GM23248 (cell line): ENCODE data around the gene VSIG2. TPM values are rescaled to one million over a fixed set of nuclear protein-coding genes. Genes with fewer than 3 reads are reported as not detected.

Experiments used
- DNase-seq: peaks from one replicate; pipeline ENCODE4 v3.0.0-alpha.2; 2015
- H2AFZ ChIP-seq: fragments of 200-600 bp; sonication (generic); 2 replicates; pipeline ENCODE4 v1.6.1; 2016; ENCODE audit warnings: antibody characterized with exemption
- H3F3A ChIP-seq: fragments of 200-600 bp; sonication (generic); 2 replicates; pipeline ENCODE4 v1.6.1; 2016; ENCODE audit warnings: mild to moderate bottlenecking, antibody characterized with exemption, mixed run types; ENCODE audit not compliant: insufficient read depth
- H3K27ac ChIP-seq: fragments of 200-600 bp; sonication (generic); 2 replicates; pipeline ENCODE4 v1.5.1; 2016; ENCODE audit warnings: mild to moderate bottlenecking
- H3K27me3 ChIP-seq: fragments of 200-600 bp; sonication (generic); replicated peaks from 2 replicates; pipeline ENCODE4 v1.6.1; 2016; ENCODE audit warnings: mild to moderate bottlenecking; ENCODE audit not compliant: insufficient read depth
- H3K36me3 ChIP-seq: fragments of 200-600 bp; sonication (generic); 2 replicates; pipeline ENCODE4 v1.6.1; 2016; ENCODE audit warnings: low read depth, mild to moderate bottlenecking
- H3K4me1 ChIP-seq: fragments of 200-600 bp; sonication (generic); 2 replicates; pipeline ENCODE4 v1.6.1; 2016; ENCODE audit warnings: mild to moderate bottlenecking; ENCODE audit not compliant: insufficient read depth
- H3K4me2 ChIP-seq: fragments of 200-600 bp; sonication (generic); one replicate; pipeline ENCODE4 v1.6.1; 2016; ENCODE audit warnings: mild to moderate bottlenecking; ENCODE audit not compliant: unreplicated experiment
- H3K4me3 ChIP-seq: fragments of 200-600 bp; sonication (generic); 2 replicates; pipeline ENCODE4 v1.5.1; 2016; ENCODE audit warnings: mild to moderate bottlenecking
- H3K79me2 ChIP-seq: fragments of 200-600 bp; sonication (generic); 2 replicates; pipeline ENCODE4 v1.6.1; 2016; ENCODE audit warnings: mild to moderate bottlenecking; ENCODE audit not compliant: insufficient read depth
- H3K9ac ChIP-seq: fragments of 200-600 bp; sonication (generic); 2 replicates; pipeline ENCODE4 v1.6.1; 2016; ENCODE audit warnings: mild to moderate bottlenecking
- H3K9me2 ChIP-seq: fragments of 200-600 bp; sonication (generic); 2 replicates; pipeline ENCODE4 v1.6.1; 2016; ENCODE audit warnings: mixed run types, mild to moderate bottlenecking, moderate library complexity; ENCODE audit not compliant: insufficient read depth
- H3K9me3 ChIP-seq: fragments of 200-600 bp; sonication (generic); one replicate; pipeline ENCODE4 v1.6.1; 2017; ENCODE audit warnings: low read depth
- H4K20me1 ChIP-seq: fragments of 200-600 bp; sonication (generic); 2 replicates; pipeline ENCODE4 v1.6.0; 2016; ENCODE audit not compliant: insufficient read depth
- EZH2 ChIP-seq: fragments of 200-600 bp; sonication (generic); IDR thresholded peaks from 2 replicates; pipeline ENCODE4 v1.6.1; 2018; ENCODE audit warnings: antibody characterized with exemption, mild to moderate bottlenecking; ENCODE audit not compliant: insufficient read depth, poor library complexity, severe bottlenecking
- EZH2phosphoT487 ChIP-seq: fragments of 200-600 bp; sonication (generic); IDR thresholded peaks from 2 replicates; pipeline ENCODE4 v1.6.1; 2018; ENCODE audit warnings: antibody characterized with exemption, moderate library complexity, mild to moderate bottlenecking, low read depth; ENCODE audit not compliant: insufficient read depth
- WGBS, 2 experiments: methylation state at CpG; one replicate each; pipeline ENCODE4 v1.1.6; 2015 to 2017; ENCODE audit warnings: low lambda C conversion rate in 2 of 2, low coverage in 1 of 2; ENCODE audit errors: missing lambda C conversion rate in 2 of 2; 5-methylcytosine and 5-hydroxymethylcytosine counted together
- in situ Hi-C: fragments of 300-500 bp; cut with MboI; formaldehyde crosslinking; loops from 2 replicates; pipeline ENCODE4 v1.15.0; 2020
- polyA plus RNA-seq: library from polyadenylated mRNA; unstranded; fragments of >200 nt; fragmentation: Nextera tagmentation; extraction: Ambion mirVana; gene quantifications from 2 replicates; pipeline ENCODE4 v1.2.1, GENCODE V29; 2016
- total RNA-seq: library from RNA; depleted of rRNA; stranded (reverse); fragments of >200 nt; shearing (Covaris generic); gene quantifications from 2 replicates; pipeline ENCODE4 v1.2.3, GENCODE V29; 2014

Gene VSIG2
- total and polyA plus RNA-seq, 2 experiments from 2014 or later, result not detected

DNA sequence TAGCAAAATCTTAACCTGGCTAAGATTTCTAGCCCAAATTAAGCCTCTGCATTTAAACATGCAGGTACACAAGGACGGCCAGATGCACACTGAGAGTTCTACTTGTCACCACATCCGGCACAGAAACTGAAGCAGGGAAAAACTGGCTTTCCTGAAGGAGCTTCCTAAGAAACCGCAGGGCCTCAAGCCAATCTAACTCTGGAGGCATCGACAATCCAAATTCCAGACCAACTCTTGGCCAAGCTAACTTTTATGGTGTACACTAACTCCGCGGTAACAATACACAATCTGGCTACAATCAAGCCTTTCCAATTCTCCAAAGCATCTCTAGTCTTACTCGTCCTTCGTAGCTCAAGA, 46.9 kb upstream of the VSIG2 start:
- Histone ChIP-seq H4K20me1 (peaks cover 12% of the 10 kb centered on the region), H3K9me2 (no peaks in the 10 kb centered on the region), H3K4me1 (peaks cover 26% of the 10 kb centered on the region), H3K9ac (peak overlapping the region; percentile 92), H2AFZ (peak overlapping the region; percentile 85), H3K4me3 (peak overlapping the region; percentile 95), H3F3A (peaks cover 23% of the 10 kb centered on the region), H3K79me2 (peaks cover 61% of the 10 kb centered on the region), H3K9me3 (no peaks in the 10 kb centered on the region), H3K36me3 (no peaks in the 10 kb centered on the region), H3K4me2 (peak overlapping the region; percentile 81), H3K27ac (peak overlapping the region; percentile 91), H3K27me3 (no peaks in the 10 kb centered on the region)
- 1 to 2% methylated on average over 8 of the region's 8 CpGs for WGBS, 2 experiments
- in situ Hi-C loops, result no loop called here
- DNase-seq, result peak; percentile 72
- TF ChIP-seq EZH2phosphoT487, result no peak
- no peak for TF ChIP-seq EZH2

DNA sequence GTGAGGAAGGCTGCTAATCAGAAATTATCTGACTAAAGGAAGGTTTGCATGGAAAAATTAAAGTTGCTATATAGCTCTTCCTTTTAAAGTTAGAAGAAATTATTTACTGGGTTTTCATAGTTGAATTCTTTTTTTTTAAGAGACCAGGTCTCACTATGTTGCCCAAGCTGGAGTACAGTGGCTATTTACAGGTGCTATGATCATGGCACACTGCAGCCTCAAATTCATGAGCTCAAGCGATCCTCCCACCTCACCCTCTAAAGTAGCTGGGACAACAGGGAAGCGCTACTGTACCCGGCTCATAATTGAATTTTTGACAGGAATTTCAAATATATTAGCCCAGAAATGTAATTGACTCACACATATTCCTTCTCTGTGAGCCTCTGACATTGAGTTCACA, 44.3 kb upstream of the VSIG2 start:
- Histone ChIP-seq H3K4me1 (peaks cover 18% of the 10 kb centered on the region), H3F3A (peaks cover 14% of the 10 kb centered on the region), H3K27me3 (no peaks in the 10 kb centered on the region), H4K20me1 (peaks cover 16% of the 10 kb centered on the region), H3K36me3 (no peaks in the 10 kb centered on the region), H3K9me3 (no peaks in the 10 kb centered on the region), H3K9ac (no peak overlapping the region), H3K9me2 (no peaks in the 10 kb centered on the region), H3K79me2 (peaks cover 87% of the 10 kb centered on the region), H2AFZ (no peak overlapping the region), H3K27ac (no peak overlapping the region), H3K4me3 (no peak overlapping the region), H3K4me2 (no peak overlapping the region)
- TF ChIP-seq EZH2phosphoT487 (no peak), EZH2 (no peak)
- no peak for DNase-seq
- 60 to 64% methylated on average over 3 of the region's 3 CpGs for WGBS, 2 experiments
- in situ Hi-C loops, result no loop called here

- peaks cover 3% of the 10 kb centered on the region for H3F3A ChIP-seq
- H3K9me2 ChIP-seq, result no peaks in the 10 kb centered on the region
- H3K27me3 ChIP-seq, result no peaks in the 10 kb centered on the region
- H2AFZ ChIP-seq, result no peak overlapping the region
- no peaks in the 10 kb centered on the region for H3K9me3 ChIP-seq
- no peak overlapping the region for H3K4me3 ChIP-seq
- H3K27ac ChIP-seq, result no peak overlapping the region
- H3K4me1 ChIP-seq, result peaks cover 11% of the 10 kb centered on the region; the same call in 1 of the 2 replicates
- peaks cover 100% of the 10 kb centered on the region for H3K79me2 ChIP-seq
- WGBS, 2 experiments, result 79 to 83% methylated on average over 2 of the region's 2 CpGs
- no peaks in the 10 kb centered on the region for H3K36me3 ChIP-seq
- peaks cover 16% of the 10 kb centered on the region for H4K20me1 ChIP-seq
- DNase-seq, result peak; percentile 70
- TF ChIP-seq EZH2 (no peak), EZH2phosphoT487 (no peak)
- no peak overlapping the region for H3K9ac ChIP-seq
- in situ Hi-C loops, result no loop called here
- no peak overlapping the region for H3K4me2 ChIP-seq
These were observed 41.6 kb upstream of the VSIG2 start for GRCh38 chr11:124793466-124794278.

- Histone ChIP-seq H3K9me3 (no peaks in the 10 kb centered on the region), H3K9me2 (no peaks in the 10 kb centered on the region), H3K4me1 (no peaks in the 10 kb centered on the region), H3K79me2 (peaks cover 100% of the 10 kb centered on the region), H3K27ac (no peak overlapping the region), H3K4me2 (no peak overlapping the region), H3K4me3 (no peak overlapping the region), H3F3A (no peaks in the 10 kb centered on the region), H3K9ac (no peak overlapping the region), H2AFZ (no peak overlapping the region), H3K27me3 (no peaks in the 10 kb centered on the region), H3K36me3 (no peaks in the 10 kb centered on the region), H4K20me1 (peaks cover 8% of the 10 kb centered on the region; the same call in 1 of the 2 replicates)
- in situ Hi-C loops, result no loop called here
- WGBS, 2 experiments, result 94 to 95% methylated on average over 4 of the region's 4 CpGs
- TF ChIP-seq EZH2 (no peak), EZH2phosphoT487 (no peak)
- peak; percentile 30 for DNase-seq
These were observed 39.7 kb upstream of the VSIG2 start for GRCh38 chr11:124791626-124792341.
